Esophagus muscularis mucosa (tissue), 4 donors: ENCODE measurements around the gene MORN5. TPM values are rescaled to one million over a fixed set of nuclear protein-coding genes. Genes with fewer than 3 reads are reported as not detected.

Source experiments
- DNase-seq: peaks from one replicate; pipeline ENCODE4 v3.0.0-alpha.2; 2017; ENCODE audit errors: extremely low spot score
- H3K27ac ChIP-seq, 4 donors: fragments of 200-600 bp; sonication (generic); replicated peaks in 1 of 4; 1 replicate in 3 of 4; 2 replicates in 1 of 4; pipeline ENCODE4 v1.5.1; 2016 to 2019; ENCODE audit warnings: mild to moderate bottlenecking in 1 of 4
- H3K27me3 ChIP-seq, 4 donors: fragments of 200-600 bp; sonication (generic); one replicate each; pipeline versions ENCODE4 v1.5.1 to v1.6.0; 2016 to 2019
- H3K36me3 ChIP-seq, 4 donors: fragments of 200-600 bp; sonication (generic); one replicate each; pipeline ENCODE4 v1.5.1; 2016 to 2019
- H3K4me1 ChIP-seq, 4 donors: fragments of 200-600 bp; sonication (generic); one replicate each; pipeline ENCODE4 v1.5.1; 2016 to 2019
- H3K4me3 ChIP-seq, 4 donors: fragments of 200-600 bp; sonication (generic); 1 replicate in 2 of 4; 2 replicates in 2 of 4; pipeline ENCODE4 v1.5.1; 2016 to 2019; ENCODE audit warnings: mild to moderate bottlenecking in 4 of 4, moderate library complexity in 1 of 4
- H3K9me3 ChIP-seq, 4 donors: fragments of 200-600 bp; sonication (generic); 1 replicate in 3 of 4; 2 replicates in 1 of 4; pipeline ENCODE4 v1.5.1; 2016 to 2019
- EP300 ChIP-seq: sonication (generic); formaldehyde crosslinking; IDR thresholded peaks from one replicate; pipeline ENCODE4 v1.6.1; 2017; ENCODE audit warnings: antibody characterized with exemption
- POLR2A ChIP-seq: fragments of 450-650 bp; IDR thresholded peaks from one replicate; pipeline ENCODE4 v1.6.1; 2017; ENCODE audit warnings: antibody characterized with exemption, moderate library complexity, mild to moderate bottlenecking, low read depth
- POLR2AphosphoS5 ChIP-seq, 2 donors: sonication (generic); formaldehyde crosslinking; IDR thresholded peaks; one replicate each; pipeline ENCODE4 v1.6.1; 2017; ENCODE audit warnings: antibody characterized with exemption in 2 of 2
- WGBS: methylation state at CpG from one replicate; pipeline ENCODE4 v1.1.5; 2018; 5-methylcytosine and 5-hydroxymethylcytosine counted together
- intact Hi-C: fragments of 100-400 bp; cut with DNase I; formaldehyde crosslinking; loops from one replicate; pipeline ENCODE4 v1.15.1; 2023
- total RNA-seq, 4 donors: library from RNA; depleted of rRNA; stranded (reverse); fragments of >200 nt; gene quantifications; one replicate each; pipeline versions ENCODE4 v1.1.0 to v1.2.1, GENCODE V29; 2016
- TF ChIP-seq, protein P1 (sequence below), 3 experiments: fragments of 200-600 bp in 2 of 3; fragments of 450-650 bp in 1 of 3; sonication (generic) in 2 of 3; IDR thresholded peaks; one replicate each; pipeline ENCODE4 v1.5.1; 2017 to 2019; ENCODE audit warnings: antibody characterized with exemption in 3 of 3, mild to moderate bottlenecking in 2 of 3, moderate library complexity in 1 of 3

Gene MORN5
- total RNA-seq, 4 donors from 2014 or later: 3.9 to 5.8 TPM; not detected in 2

DNA sequence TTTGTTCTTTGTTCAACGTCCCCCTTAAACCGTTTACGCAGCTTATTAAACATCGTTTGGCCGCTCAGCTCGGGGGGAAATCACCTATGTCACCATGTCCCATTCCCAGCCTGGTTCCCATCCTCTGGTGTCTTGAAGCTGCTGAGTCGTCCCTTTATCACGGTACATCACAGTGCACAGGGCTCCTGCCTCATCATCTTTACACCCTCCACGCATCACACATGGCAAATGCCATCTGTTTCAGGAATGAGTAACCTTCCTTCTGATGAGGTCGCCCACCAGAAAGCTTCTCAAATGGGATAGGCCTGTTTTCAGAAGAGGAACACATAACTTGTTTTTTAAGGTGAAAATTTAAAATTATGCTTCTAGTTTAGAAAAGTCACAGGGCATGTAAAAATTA is 77.0 kb downstream of the MORN5 start:
- Histone ChIP-seq H3K9me3 (no peaks in the 10 kb centered on the region), H3K27ac (no peak overlapping the region), H3K36me3 (peaks cover 6 to 36% (median 22%) of the 10 kb centered on the region in 4 donors), H3K4me3 (no peak overlapping the region), H3K4me1 (no peaks in the 10 kb centered on the region), H3K27me3 (no peaks in the 10 kb centered on the region)
- no peak for DNase-seq
- intact Hi-C loops: no loop called here
- WGBS: 88% methylated on average over 10 of the region's 10 CpGs
- TF ChIP-seq EP300 (no peak), POLR2AphosphoS5 (IDR thresholded peaks at IDR 0.05) (no peak)
- TF ChIP-seq, protein P1, sequence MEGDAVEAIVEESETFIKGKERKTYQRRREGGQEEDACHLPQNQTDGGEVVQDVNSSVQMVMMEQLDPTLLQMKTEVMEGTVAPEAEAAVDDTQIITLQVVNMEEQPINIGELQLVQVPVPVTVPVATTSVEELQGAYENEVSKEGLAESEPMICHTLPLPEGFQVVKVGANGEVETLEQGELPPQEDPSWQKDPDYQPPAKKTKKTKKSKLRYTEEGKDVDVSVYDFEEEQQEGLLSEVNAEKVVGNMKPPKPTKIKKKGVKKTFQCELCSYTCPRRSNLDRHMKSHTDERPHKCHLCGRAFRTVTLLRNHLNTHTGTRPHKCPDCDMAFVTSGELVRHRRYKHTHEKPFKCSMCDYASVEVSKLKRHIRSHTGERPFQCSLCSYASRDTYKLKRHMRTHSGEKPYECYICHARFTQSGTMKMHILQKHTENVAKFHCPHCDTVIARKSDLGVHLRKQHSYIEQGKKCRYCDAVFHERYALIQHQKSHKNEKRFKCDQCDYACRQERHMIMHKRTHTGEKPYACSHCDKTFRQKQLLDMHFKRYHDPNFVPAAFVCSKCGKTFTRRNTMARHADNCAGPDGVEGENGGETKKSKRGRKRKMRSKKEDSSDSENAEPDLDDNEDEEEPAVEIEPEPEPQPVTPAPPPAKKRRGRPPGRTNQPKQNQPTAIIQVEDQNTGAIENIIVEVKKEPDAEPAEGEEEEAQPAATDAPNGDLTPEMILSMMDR (IDR thresholded peaks at IDR 0.05): no peak

DNA sequence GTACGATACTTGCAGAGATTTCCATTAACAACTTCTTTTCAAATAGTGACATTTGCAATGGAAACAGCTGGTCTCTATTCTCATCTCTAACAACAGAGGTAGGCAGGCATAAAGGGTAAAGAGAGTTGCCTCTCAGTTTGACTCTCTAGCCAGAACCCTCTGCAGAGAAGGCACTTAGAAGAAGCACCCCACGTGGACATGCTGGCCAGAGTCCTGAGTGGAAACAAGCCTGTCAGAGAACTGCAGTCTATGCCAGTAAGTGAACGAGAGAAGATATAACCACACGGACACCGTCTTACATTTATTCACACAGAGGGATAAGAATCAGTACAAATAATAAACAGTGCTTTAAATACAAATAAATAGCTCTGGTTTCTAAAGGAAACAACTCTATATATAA is 80.0 kb downstream of the MORN5 start:
- Histone ChIP-seq H3K9me3 (no peaks in the 10 kb centered on the region), H3K4me3 (no peak overlapping the region), H3K27ac (no peak overlapping the region), H3K27me3 (no peaks in the 10 kb centered on the region), H3K36me3 (peaks cover 26 to 67% (median 52%) of the 10 kb centered on the region in 4 donors), H3K4me1 (no peaks in the 10 kb centered on the region)
- peak; percentile 31 for DNase-seq
- TF ChIP-seq EP300 (no peak), POLR2A (no peak), POLR2AphosphoS5 (IDR thresholded peaks at IDR 0.05) (no peak)
- TF ChIP-seq, protein P1 (IDR thresholded peaks at IDR 0.05): no peak
- intact Hi-C loops: no loop called here
- 49% methylated on average over 5 of the region's 5 CpGs for WGBS

DNA sequence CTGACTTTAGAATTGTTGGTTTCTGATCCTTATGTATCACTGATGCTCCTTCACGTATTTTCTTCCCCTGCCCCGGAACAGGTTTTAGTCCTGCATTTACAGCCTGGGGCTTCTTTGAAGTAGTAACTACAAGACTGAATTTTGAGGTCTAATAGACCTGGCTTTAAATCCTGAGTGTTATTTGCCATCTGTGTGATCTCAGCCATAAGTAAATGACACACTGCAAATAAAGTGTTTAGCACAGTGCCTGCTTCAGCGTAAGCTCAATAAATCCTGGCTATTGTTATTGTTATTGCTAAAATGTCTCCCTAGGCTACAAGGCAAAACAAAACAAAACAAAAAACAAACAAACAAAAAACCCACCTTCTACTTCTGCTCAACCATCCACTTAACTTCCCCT is 84.6 kb downstream of the MORN5 start:
- no peak for DNase-seq
- Histone ChIP-seq H3K36me3 (peaks cover 54 to 100% (median 90%) of the 10 kb centered on the region in 4 donors), H3K9me3 (no peaks in the 10 kb centered on the region), H3K4me3 (no peak overlapping the region), H3K27me3 (no peaks in the 10 kb centered on the region), H3K4me1 (peaks cover 0 to 3% (median 0%) of the 10 kb centered on the region in 4 donors), H3K27ac (no peak overlapping the region)
- 93% methylated on average over 3 of the region's 3 CpGs for WGBS
- TF ChIP-seq EP300: no peak
- TF ChIP-seq, protein P1 (IDR thresholded peaks at IDR 0.05): no peak
- no peak for TF ChIP-seq POLR2AphosphoS5 (IDR thresholded peaks at IDR 0.05)
- TF ChIP-seq POLR2A: no peak
- intact Hi-C loops: no loop called here

DNA sequence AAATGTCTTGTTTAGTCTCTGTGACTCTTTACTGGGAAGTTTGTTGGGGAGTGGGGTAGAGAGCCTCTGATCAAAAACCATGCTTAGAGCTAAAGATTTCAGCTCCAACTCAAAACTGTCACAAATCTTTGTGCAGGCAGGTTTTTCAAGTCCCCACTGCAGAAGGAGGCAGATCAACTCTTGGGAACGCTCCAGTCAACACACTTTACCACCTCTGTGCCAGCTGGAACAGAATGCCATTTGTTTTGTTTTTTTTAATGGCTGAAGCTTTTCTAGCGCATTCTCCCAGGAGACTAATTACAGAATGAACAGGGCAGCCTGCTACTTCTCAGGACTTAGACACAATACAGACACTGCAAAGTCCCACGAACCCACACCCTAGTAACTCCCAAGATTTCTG is 87.0 kb downstream of the MORN5 start:
- H3K36me3 ChIP-seq: peaks cover 58 to 100% (median 91%) of the 10 kb centered on the region in 4 donors
- no peak for DNase-seq
- H3K27ac ChIP-seq: no peak overlapping the region
- H3K27me3 ChIP-seq: no peaks in the 10 kb centered on the region
- no peak for TF ChIP-seq POLR2A
- TF ChIP-seq EP300: no peak
- no peak for TF ChIP-seq POLR2AphosphoS5 (IDR thresholded peaks at IDR 0.05)
- TF ChIP-seq, protein P1 (IDR thresholded peaks at IDR 0.05): no peak
- H3K9me3 ChIP-seq: no peaks in the 10 kb centered on the region
- 66% methylated on average over 3 of the region's 3 CpGs for WGBS
- intact Hi-C loops: no loop called here
- H3K4me1 ChIP-seq: peaks cover 0 to 5% (median 0%) of the 10 kb centered on the region in 4 donors
- H3K4me3 ChIP-seq: no peak overlapping the region

DNA sequence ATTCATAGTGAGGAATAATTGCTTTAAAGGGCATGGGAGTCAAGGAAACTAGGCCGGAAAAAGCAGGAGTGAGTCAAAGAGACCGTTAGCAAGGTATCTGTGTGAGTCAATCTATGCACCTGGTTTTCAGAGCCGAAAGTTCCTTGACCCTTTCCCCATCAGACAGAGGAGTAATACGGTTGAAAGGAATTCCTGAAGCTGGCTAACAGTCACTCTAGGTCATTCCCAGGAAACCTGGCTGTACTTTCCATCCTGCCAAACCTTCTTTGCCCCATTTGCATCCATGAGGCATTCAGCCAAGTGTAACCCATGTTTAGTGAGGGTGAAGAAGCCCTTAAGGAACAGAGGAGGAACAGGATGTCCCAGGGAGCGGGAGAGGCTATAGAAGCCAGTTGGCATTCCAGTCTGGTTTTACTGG is 88.7 kb downstream of the MORN5 start:
- Histone ChIP-seq H3K36me3 (peaks cover 49 to 98% (median 83%) of the 10 kb centered on the region in 4 donors), H3K9me3 (no peaks in the 10 kb centered on the region), H3K4me3 (no peak overlapping the region), H3K27me3 (no peaks in the 10 kb centered on the region), H3K4me1 (peaks cover 3 to 18% (median 7%) of the 10 kb centered on the region in 4 donors), H3K27ac (no peak overlapping the region)
- 87% methylated on average over 5 of the region's 5 CpGs for WGBS
- no peak for DNase-seq
- intact Hi-C loops: no loop called here
- no peak for TF ChIP-seq EP300
- no peak for TF ChIP-seq POLR2A
- TF ChIP-seq, protein P1 (IDR thresholded peaks at IDR 0.05): no peak
- peak; percentile 14 to 32 for TF ChIP-seq POLR2AphosphoS5 (IDR thresholded peaks at IDR 0.05)
